Activated CD8-positive, alpha-beta T cell treated with anti-CD3 and anti-CD28 coated beads, Interleukin-2, amount 10 ng/mL, durations not matched to agents 7 days and 5 days (primary cell): ENCODE data around the gene C14orf132. TPM values are rescaled to one million over a fixed set of nuclear protein-coding genes. Genes with fewer than 3 reads are reported as not detected.
"Not testable (repeated sequence)": the region's sequence is repeated elsewhere in the genome, so short reads cannot be mapped to it uniquely, and the experiment has no call there.

Experiments
- ATAC-seq: fragments of 150-1000 bp; cut with Tn5 transposase; one replicate; pipeline ENCODE4 v1.10.0; 2021; ENCODE audit warnings: moderate library complexity
- CTCF ChIA-PET: fragments of 350-600 bp; sonication (Branson Sonifier 250); formaldehyde crosslinking; loops from one replicate; lab custom pipeline; 2021; ENCODE audit warnings: antibody characterized with exemption; lab: Charles Lee
- POLR2A ChIA-PET: fragments of 350-600 bp; sonication (Branson Sonifier 250); formaldehyde crosslinking; loops from one replicate; lab custom pipeline; 2021; ENCODE audit warnings: antibody characterized with exemption; lab: Charles Lee
- DNase-seq: peaks from one replicate; pipeline ENCODE4 v3.0.0-alpha.2; 2020
- H3K27ac Mint-ChIP-seq: one replicate; pipeline ENCODE4 v1.8.0; 2021; ENCODE audit warnings: mild to moderate bottlenecking, mixed read lengths
- H3K27me3 Mint-ChIP-seq: one replicate; pipeline ENCODE4 v1.8.0; 2021; ENCODE audit warnings: low read depth, mixed read lengths
- H3K36me3 Mint-ChIP-seq: one replicate; pipeline ENCODE4 v1.8.0; 2021; ENCODE audit warnings: low read depth, mixed read lengths
- H3K4me1 Mint-ChIP-seq: one replicate; pipeline ENCODE4 v1.8.0; 2021; ENCODE audit warnings: low read depth, mixed read lengths
- H3K4me3 Mint-ChIP-seq: one replicate; pipeline ENCODE4 v1.8.0; 2021; ENCODE audit warnings: mild to moderate bottlenecking, mixed read lengths
- H3K9me3 Mint-ChIP-seq: one replicate; pipeline ENCODE4 v1.8.0; 2022; ENCODE audit warnings: mixed read lengths; ENCODE audit not compliant: insufficient read depth
- total RNA-seq, 2 experiments: library from RNA; stranded (reverse); gene quantifications; one replicate each; pipeline ENCODE4 v1.2.3, GENCODE V29; 2021

Gene C14orf132
- under 1 TPM; 0.42 to 0.50 TPM for total RNA-seq

GRCh38 chr14:96038920-96039632 is at the start of gene C14orf132:
C14orf132 (plus strand) TSS chr14:96039362; CDS start chr14:96039501, 139 bp downstream.
- POLR2A ChIA-PET = no interaction called here
- peak; percentile 34 for DNase-seq
- CTCF ChIA-PET = no interaction called here

GRCh38 chr14:95993768-95994592 is 45.2 kb upstream of the C14orf132 start:
- no peaks in the 10 kb centered on the region for H3K36me3 Mint-ChIP-seq
- peaks cover 19% of the 10 kb centered on the region for H3K27me3 Mint-ChIP-seq
- POLR2A ChIA-PET = no interaction called here
- peaks cover 10% of the 10 kb centered on the region for H3K9me3 Mint-ChIP-seq
- no peak overlapping the region for H3K27ac Mint-ChIP-seq
- no peaks in the 10 kb centered on the region for H3K4me1 Mint-ChIP-seq
- ATAC-seq (no peak), DNase-seq (peak; percentile 40)
- CTCF ChIA-PET = interaction anchor here (1.0 to 2.3 kb wide), 8 partner anchors 9 to 434 kb away, joined by 3 to 14 read pairs (median 4); no protein-coding TSS in a partner anchor
- H3K4me3 Mint-ChIP-seq = no peak overlapping the region

More at GRCh38 chr14:96038920-96039632, at the start of gene C14orf132:
- peak; percentile 83 for ATAC-seq
- H3K36me3 Mint-ChIP-seq = no peaks in the 10 kb centered on the region
- peak within 1 kb of the TSS; percentile 64 for H3K4me3 Mint-ChIP-seq
- H3K27ac Mint-ChIP-seq = no peak within 1 kb of the TSS
- H3K9me3 Mint-ChIP-seq = no peaks in the 10 kb centered on the region
- peaks cover 12% of the 10 kb centered on the region for H3K4me1 Mint-ChIP-seq
- peaks cover 57% of the 10 kb centered on the region for H3K27me3 Mint-ChIP-seq

GRCh38 chr14:95994593-95994928 is 44.6 kb upstream of the C14orf132 start:
- peaks cover 10% of the 10 kb centered on the region for H3K9me3 Mint-ChIP-seq
- ChIA-PET CTCF (interaction anchor here (1.0 to 2.3 kb wide), 8 partner anchors 8 to 434 kb away, joined by 3 to 14 read pairs (median 4); no protein-coding TSS in a partner anchor), POLR2A (no interaction called here)
- DNase-seq (no peak), ATAC-seq (no peak)
- no peaks in the 10 kb centered on the region for H3K4me1 Mint-ChIP-seq
- no peak overlapping the region for H3K4me3 Mint-ChIP-seq
- peaks cover 20% of the 10 kb centered on the region for H3K27me3 Mint-ChIP-seq
- H3K36me3 Mint-ChIP-seq = no peaks in the 10 kb centered on the region
- no peak overlapping the region for H3K27ac Mint-ChIP-seq

GRCh38 chr14:95998656-95999055 is 40.5 kb upstream of the C14orf132 start:
- POLR2A ChIA-PET = no interaction called here

GRCh38 chr14:96001866-96002497 is 37.2 kb upstream of the C14orf132 start:
- Mint-ChIP-seq H3K27ac (no peak overlapping the region), H3K4me1 (no peaks in the 10 kb centered on the region), H3K27me3 (peaks cover 35% of the 10 kb centered on the region), H3K9me3 (no peaks in the 10 kb centered on the region), H3K36me3 (no peaks in the 10 kb centered on the region), H3K4me3 (no peak overlapping the region)
- DNase-seq = no peak
- CTCF ChIA-PET = no interaction called here
- ATAC-seq = no peak
- POLR2A ChIA-PET = no interaction called here

More at GRCh38 chr14:95998656-95999055, 40.5 kb upstream of the C14orf132 start:
- Mint-ChIP-seq H3K27ac (no peak overlapping the region), H3K9me3 (no peaks in the 10 kb centered on the region), H3K27me3 (peaks cover 29% of the 10 kb centered on the region), H3K4me1 (no peaks in the 10 kb centered on the region), H3K4me3 (no peak overlapping the region), H3K36me3 (no peaks in the 10 kb centered on the region)
- CTCF ChIA-PET = interaction anchor here (1.3 to 1.5 kb wide), 2 partner anchors 15 to 100 kb away, joined by 4 to 5 read pairs; no protein-coding TSS in a partner anchor
- DNase-seq (no peak), ATAC-seq (no peak)

- POLR2A ChIA-PET = no interaction called here
- Mint-ChIP-seq H3K36me3 (no peaks in the 10 kb centered on the region), H3K4me1 (no peaks in the 10 kb centered on the region), H3K9me3 (no peaks in the 10 kb centered on the region), H3K4me3 (no peak overlapping the region), H3K27me3 (peaks cover 35% of the 10 kb centered on the region), H3K27ac (no peak overlapping the region)
- no peak for ATAC-seq
- DNase-seq = no peak
- CTCF ChIA-PET = interaction anchor here (1.3 kb wide), 1 partner anchor 8 kb away, joined by 3 read pairs; no protein-coding TSS in a partner anchor
Measured at GRCh38 chr14:96002498-96002884, 36.7 kb upstream of the C14orf132 start.

GRCh38 chr14:96011131-96011530 is 28.0 kb upstream of the C14orf132 start:
- H3K27ac Mint-ChIP-seq = no peak overlapping the region
- no peaks in the 10 kb centered on the region for H3K4me1 Mint-ChIP-seq
- H3K36me3 Mint-ChIP-seq = no peaks in the 10 kb centered on the region
- no peak overlapping the region for H3K4me3 Mint-ChIP-seq
- ATAC-seq (no peak), DNase-seq (no peak)
- POLR2A ChIA-PET = no interaction called here
- peaks cover 11% of the 10 kb centered on the region for H3K27me3 Mint-ChIP-seq
- peaks cover 18% of the 10 kb centered on the region for H3K9me3 Mint-ChIP-seq
- CTCF ChIA-PET = no interaction called here

GRCh38 chr14:96011607-96012006 is 27.6 kb upstream of the C14orf132 start:
- CTCF ChIA-PET = no interaction called here
- POLR2A ChIA-PET = no interaction called here
- Mint-ChIP-seq H3K9me3 (peaks cover 18% of the 10 kb centered on the region), H3K27ac (no peak overlapping the region), H3K4me3 (no peak overlapping the region), H3K36me3 (no peaks in the 10 kb centered on the region), H3K4me1 (no peaks in the 10 kb centered on the region), H3K27me3 (peaks cover 16% of the 10 kb centered on the region)
- DNase-seq (no peak), ATAC-seq (no peak)

- H3K27ac Mint-ChIP-seq, H3K4me3 Mint-ChIP-seq, H3K36me3 Mint-ChIP-seq, POLR2A ChIA-PET, CTCF ChIA-PET, H3K4me1 Mint-ChIP-seq, DNase-seq, ATAC-seq: not testable (repeated sequence)
- peaks cover 18% of the 10 kb centered on the region for H3K9me3 Mint-ChIP-seq
- H3K27me3 Mint-ChIP-seq = peaks cover 15% of the 10 kb centered on the region
Measured at GRCh38 chr14:96012757-96013156, 26.4 kb upstream of the C14orf132 start.

GRCh38 chr14:96014176-96014575 is 25.0 kb upstream of the C14orf132 start:
- no peaks in the 10 kb centered on the region for H3K4me1 Mint-ChIP-seq
- H3K27ac Mint-ChIP-seq = no peak overlapping the region
- DNase-seq (no peak), ATAC-seq (no peak)
- no peaks in the 10 kb centered on the region for H3K36me3 Mint-ChIP-seq
- POLR2A ChIA-PET = no interaction called here
- H3K4me3 Mint-ChIP-seq = no peak overlapping the region
- CTCF ChIA-PET = interaction anchor here (1.4 kb wide), 1 partner anchor 15 kb away, joined by 5 read pairs; no protein-coding TSS in a partner anchor
- peaks cover 19% of the 10 kb centered on the region for H3K27me3 Mint-ChIP-seq
- peaks cover 18% of the 10 kb centered on the region for H3K9me3 Mint-ChIP-seq

- CTCF ChIA-PET = no interaction called here
- Mint-ChIP-seq H3K9me3 (peaks cover 4% of the 10 kb centered on the region), H3K4me1 (no peaks in the 10 kb centered on the region), H3K36me3 (no peaks in the 10 kb centered on the region), H3K27ac (no peak overlapping the region), H3K4me3 (no peak overlapping the region), H3K27me3 (peaks cover 19% of the 10 kb centered on the region)
- DNase-seq = no peak
- no peak for ATAC-seq
- POLR2A ChIA-PET = no interaction called here
Measured at GRCh38 chr14:96016501-96017160, 22.5 kb upstream of the C14orf132 start.
